Upper lobe of left lung (tissue), 6 donors: ENCODE data around the gene MUC7. TPM values are rescaled to one million over a fixed set of nuclear protein-coding genes. Genes with fewer than 3 reads are reported as not detected.

ENCODE experiments used
- ATAC-seq, 2 donors: fragments of 200-7000 bp; cut with Tn5 transposase; one replicate each; pipeline ENCODE4 v1.9.1; 2022; ENCODE audit warnings: mild to moderate bottlenecking in 2 of 2, moderate library complexity in 2 of 2; ENCODE audit not compliant: low FRiP score in 2 of 2
- DNase-seq, 2 donors: peaks; one replicate each; pipeline ENCODE4 v3.0.0-alpha.2; 2019 to 2020
- H3K27ac ChIP-seq, 4 donors: fragments of 200-600 bp; sonication (generic); one replicate each; pipeline ENCODE4 v1.5.1; 2016 to 2019
- H3K27me3 ChIP-seq, 4 donors: fragments of 200-600 bp; sonication (generic); one replicate each; pipeline ENCODE4 v1.5.1; 2017 to 2019
- H3K36me3 ChIP-seq, 4 donors: fragments of 200-600 bp; sonication (generic); one replicate each; pipeline ENCODE4 v1.5.1; 2016 to 2019
- H3K4me1 ChIP-seq, 4 donors: fragments of 200-600 bp; sonication (generic); one replicate each; pipeline ENCODE4 v1.5.1; 2018 to 2019
- H3K4me3 ChIP-seq, 4 donors: fragments of 200-600 bp; sonication (generic); one replicate each; pipeline ENCODE4 v1.5.1; 2017 to 2019; ENCODE audit warnings: mild to moderate bottlenecking in 2 of 4, moderate library complexity in 1 of 4
- H3K9me3 ChIP-seq, 4 donors: fragments of 200-600 bp; sonication (generic); one replicate each; pipeline ENCODE4 v1.5.1; 2018 to 2019
- CTCF ChIP-seq, 6 experiments: fragments of 450-650 bp in 4 of 6; fragments of 200-600 bp in 2 of 6; sonication (generic) in 2 of 6; IDR thresholded peaks; one replicate each; pipeline ENCODE4 v1.5.1; 2016 to 2019; ENCODE audit warnings: antibody characterized with exemption in 6 of 6
- EP300 ChIP-seq, 4 donors: sonication (generic); formaldehyde crosslinking; IDR thresholded peaks; one replicate each; pipeline ENCODE4 v1.5.1; 2017; ENCODE audit warnings: antibody characterized with exemption in 4 of 4, control low read depth in 2 of 4
- POLR2A ChIP-seq, 4 donors: fragments of 450-650 bp; IDR thresholded peaks; one replicate each; pipeline ENCODE4 v1.5.1; 2016 to 2017; ENCODE audit warnings: antibody characterized with exemption in 4 of 4, mild to moderate bottlenecking in 2 of 4
- POLR2AphosphoS5 ChIP-seq, 2 donors: sonication (generic); formaldehyde crosslinking; IDR thresholded peaks; one replicate each; pipeline ENCODE4 v1.5.1; 2017; ENCODE audit warnings: antibody characterized with exemption in 2 of 2
- WGBS, 2 donors: methylation state at CpG; one replicate each; pipeline ENCODE4 v1.1.5; 2017 to 2018; 5-methylcytosine and 5-hydroxymethylcytosine counted together
- total RNA-seq, 6 donors: library from RNA; depleted of rRNA in 4 of 6; stranded (reverse); fragments of >200 nt in 4 of 6; gene quantifications; one replicate each; pipeline versions ENCODE4 v1.1.0 to v1.2.1, GENCODE V29; 2016 to 2021
- donor health status: DM: no; HTN: no; CAD: no; lungs with moderate emphysema.
- donor health status: DM: no; HTN: yes; CAD: no; lungs with severe emphysema.

MUC7 gene
- total RNA-seq, 6 donors from 2014 or later = not detected

DNA sequence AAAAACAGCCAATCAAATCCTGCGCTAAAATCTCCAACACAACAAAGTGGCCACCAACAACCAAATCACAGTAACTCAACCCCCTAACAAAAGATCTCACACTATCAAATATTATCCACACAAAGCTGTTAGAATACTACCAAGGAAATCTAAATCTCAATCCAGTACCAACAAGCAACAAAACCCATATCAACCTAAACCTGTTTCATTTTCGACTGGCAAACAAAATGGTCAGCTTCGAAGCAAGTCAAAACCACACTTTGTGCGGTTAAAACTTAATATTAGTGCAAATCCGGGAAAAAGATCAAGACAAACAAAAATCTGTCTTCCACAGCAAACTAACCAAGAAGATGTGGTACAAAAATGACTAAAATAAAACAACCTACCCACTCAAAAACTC is 28.7 kb upstream of the MUC7 start:
- Histone ChIP-seq H3K9me3 (no peaks in the 10 kb centered on the region), H3K27ac (no peak overlapping the region), H3K4me1 (no peaks in the 10 kb centered on the region), H3K27me3 (no peaks in the 10 kb centered on the region), H3K4me3 (no peak overlapping the region), H3K36me3 (no peaks in the 10 kb centered on the region)
- 85 to 92% methylated on average over 5 of the region's 5 CpGs for WGBS, 2 donors
- DNase-seq = no peak
- no peak for ATAC-seq
- TF ChIP-seq POLR2A (IDR thresholded peaks at IDR 0.05) = no peak
- TF ChIP-seq POLR2AphosphoS5 (IDR thresholded peaks at IDR 0.05) = no peak
- no peak for TF ChIP-seq EP300 (IDR thresholded peaks at IDR 0.05)
- TF ChIP-seq CTCF (IDR thresholded peaks at IDR 0.05) = no peak

- ATAC-seq (no peak), DNase-seq (no peak)
- Histone ChIP-seq H3K4me1 (no peaks in the 10 kb centered on the region), H3K36me3 (no peaks in the 10 kb centered on the region), H3K4me3 (no peak overlapping the region), H3K27me3 (no peaks in the 10 kb centered on the region), H3K27ac (no peak overlapping the region), H3K9me3 (peaks cover 0 to 3% (median 0%) of the 10 kb centered on the region in 4 donors)
- 86 to 88% methylated on average over 3 of the region's 3 CpGs for WGBS, 2 donors
- TF ChIP-seq POLR2A (IDR thresholded peaks at IDR 0.05) (no peak), CTCF (IDR thresholded peaks at IDR 0.05) (no peak), POLR2AphosphoS5 (IDR thresholded peaks at IDR 0.05) (no peak), EP300 (IDR thresholded peaks at IDR 0.05) (no peak)
Measured at GRCh38 chr4:70449220-70449619, 22.8 kb upstream of the MUC7 start.

DNA sequence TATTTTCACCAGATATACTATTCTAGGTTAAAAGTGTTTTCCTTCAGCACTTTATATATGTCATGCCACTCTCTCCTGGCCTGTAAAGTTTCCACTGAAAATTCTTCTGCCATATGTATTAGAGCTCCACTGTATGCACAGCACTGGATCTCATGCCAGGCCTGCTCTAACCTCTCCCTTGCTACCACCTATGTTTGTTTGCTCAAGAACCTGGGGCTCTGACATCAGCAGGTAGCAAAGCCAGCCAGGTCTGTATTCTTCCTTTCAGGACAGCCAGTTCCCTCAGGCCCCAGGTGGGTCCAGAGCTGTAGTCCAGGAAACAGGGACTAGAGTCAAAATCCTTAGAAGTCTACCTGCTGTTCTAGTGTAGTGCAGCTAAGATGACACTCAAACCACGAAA is 19.1 kb upstream of the MUC7 start:
- H3K4me1 ChIP-seq = no peaks in the 10 kb centered on the region
- ATAC-seq (peak in 1 of 2 donors; percentile 45), DNase-seq (no peak)
- no peaks in the 10 kb centered on the region for H3K36me3 ChIP-seq
- no peak for TF ChIP-seq EP300 (IDR thresholded peaks at IDR 0.05)
- TF ChIP-seq POLR2A (IDR thresholded peaks at IDR 0.05) = no peak
- no peak for TF ChIP-seq CTCF (IDR thresholded peaks at IDR 0.05)
- TF ChIP-seq POLR2AphosphoS5 (IDR thresholded peaks at IDR 0.05) = no peak
- no peaks in the 10 kb centered on the region for H3K27me3 ChIP-seq
- no peak overlapping the region for H3K4me3 ChIP-seq
- H3K27ac ChIP-seq = no peak overlapping the region
- WGBS, 2 donors = 0% methylated on average over 1 of the region's 1 CpG; no CpG with 5 or more reads in 1 of the 2 donors
- peaks cover 0 to 3% (median 0%) of the 10 kb centered on the region in 4 donors for H3K9me3 ChIP-seq

GRCh38 chr4:70463335-70463734 is 8.7 kb upstream of the MUC7 start:
- ATAC-seq (no peak), DNase-seq (no peak)
- TF ChIP-seq EP300 (IDR thresholded peaks at IDR 0.05) = no peak
- 44 to 71% methylated on average over 2 of the region's 2 CpGs for WGBS, 2 donors
- H3K9me3 ChIP-seq = no peaks in the 10 kb centered on the region
- H3K27me3 ChIP-seq = no peaks in the 10 kb centered on the region
- H3K36me3 ChIP-seq = no peaks in the 10 kb centered on the region
- no peak overlapping the region for H3K27ac ChIP-seq
- no peaks in the 10 kb centered on the region for H3K4me1 ChIP-seq
- H3K4me3 ChIP-seq = no peak overlapping the region

GRCh38 chr4:70473679-70474078 is 1.7 kb downstream of the MUC7 start:
- ATAC-seq (no peak), DNase-seq (no peak)
- no peak overlapping the region for H3K27ac ChIP-seq
- TF ChIP-seq EP300 (IDR thresholded peaks at IDR 0.05) (no peak), POLR2AphosphoS5 (IDR thresholded peaks at IDR 0.05) (no peak), POLR2A (IDR thresholded peaks at IDR 0.05) (no peak), CTCF (IDR thresholded peaks at IDR 0.05) (no peak)
- no peak overlapping the region for H3K4me3 ChIP-seq
- H3K36me3 ChIP-seq = no peaks in the 10 kb centered on the region
- WGBS, 2 donors = 83 to 86% methylated on average over 4 of the region's 4 CpGs
- H3K4me1 ChIP-seq = no peaks in the 10 kb centered on the region
- no peaks in the 10 kb centered on the region for H3K27me3 ChIP-seq
- no peaks in the 10 kb centered on the region for H3K9me3 ChIP-seq
